ENCODE results near the gene SNX32. TPM values are rescaled to one million over a fixed set of nuclear protein-coding genes. Genes with fewer than 3 reads are reported as not detected.

SNX32 gene
- total and polyA plus RNA-seq, 8 donors: 0.12 to 0.75 (median 0.29) TPM; not detected in 2

DNA sequence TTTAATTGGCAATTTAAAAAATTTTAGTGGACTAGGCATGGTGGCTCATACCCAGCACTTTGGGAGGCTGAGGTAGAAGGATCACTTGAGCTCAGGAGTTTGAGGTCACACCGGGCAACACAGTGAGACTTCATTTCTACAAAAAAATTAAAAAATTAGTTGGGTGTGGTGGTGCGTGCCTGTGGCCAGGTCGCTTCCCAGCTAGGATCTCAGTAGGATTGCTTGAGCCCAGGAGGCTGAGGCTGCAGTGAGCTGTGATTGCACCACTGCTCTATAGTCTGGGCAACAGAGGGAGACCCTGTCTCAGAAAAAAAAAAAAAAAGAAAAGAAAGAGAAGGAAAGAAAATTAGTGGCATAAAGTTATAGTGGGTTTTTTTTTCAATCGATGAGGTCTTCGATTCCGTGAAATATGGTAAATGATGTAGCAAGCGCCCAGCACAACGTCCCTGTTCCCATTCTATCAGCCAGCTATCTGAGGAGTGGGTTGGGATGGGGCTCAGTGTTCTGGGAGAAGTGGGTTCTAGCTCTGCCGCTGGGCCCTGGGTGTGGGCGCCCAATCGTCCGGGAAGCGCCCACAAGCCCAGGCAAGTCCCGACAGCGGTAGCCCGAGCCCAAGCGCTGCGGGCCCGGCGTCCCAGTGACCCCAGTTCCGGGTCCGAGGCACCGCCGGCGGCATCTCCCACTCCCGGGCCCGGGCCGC is 65.0 kb downstream of the SNX32 start:
- WGBS, 2 donors: 31 to 32% methylated on average over 26 to 28 of the region's 28 CpGs
- H3K27me3 ChIP-seq: no peaks in the 10 kb centered on the region
- peak overlapping the region in 3 of 4 donors; percentile 20 to 53 (median 46) for H3K4me3 ChIP-seq
- no peak overlapping the region for H3K27ac ChIP-seq
- no peaks in the 10 kb centered on the region for H3K36me3 ChIP-seq
- no peak for ATAC-seq
- TF ChIP-seq, protein P1, sequence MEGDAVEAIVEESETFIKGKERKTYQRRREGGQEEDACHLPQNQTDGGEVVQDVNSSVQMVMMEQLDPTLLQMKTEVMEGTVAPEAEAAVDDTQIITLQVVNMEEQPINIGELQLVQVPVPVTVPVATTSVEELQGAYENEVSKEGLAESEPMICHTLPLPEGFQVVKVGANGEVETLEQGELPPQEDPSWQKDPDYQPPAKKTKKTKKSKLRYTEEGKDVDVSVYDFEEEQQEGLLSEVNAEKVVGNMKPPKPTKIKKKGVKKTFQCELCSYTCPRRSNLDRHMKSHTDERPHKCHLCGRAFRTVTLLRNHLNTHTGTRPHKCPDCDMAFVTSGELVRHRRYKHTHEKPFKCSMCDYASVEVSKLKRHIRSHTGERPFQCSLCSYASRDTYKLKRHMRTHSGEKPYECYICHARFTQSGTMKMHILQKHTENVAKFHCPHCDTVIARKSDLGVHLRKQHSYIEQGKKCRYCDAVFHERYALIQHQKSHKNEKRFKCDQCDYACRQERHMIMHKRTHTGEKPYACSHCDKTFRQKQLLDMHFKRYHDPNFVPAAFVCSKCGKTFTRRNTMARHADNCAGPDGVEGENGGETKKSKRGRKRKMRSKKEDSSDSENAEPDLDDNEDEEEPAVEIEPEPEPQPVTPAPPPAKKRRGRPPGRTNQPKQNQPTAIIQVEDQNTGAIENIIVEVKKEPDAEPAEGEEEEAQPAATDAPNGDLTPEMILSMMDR (IDR thresholded peaks at IDR 0.05): no peak
- H3K9me3 ChIP-seq: no peaks in the 10 kb centered on the region
- peaks cover 0 to 8% (median 7%) of the 10 kb centered on the region in 3 donors for H3K4me1 ChIP-seq
- DNase-seq: no peak
- no peak for FAIRE-seq
- intact Hi-C loops (cut with DNase I): no loop called here

DNA sequence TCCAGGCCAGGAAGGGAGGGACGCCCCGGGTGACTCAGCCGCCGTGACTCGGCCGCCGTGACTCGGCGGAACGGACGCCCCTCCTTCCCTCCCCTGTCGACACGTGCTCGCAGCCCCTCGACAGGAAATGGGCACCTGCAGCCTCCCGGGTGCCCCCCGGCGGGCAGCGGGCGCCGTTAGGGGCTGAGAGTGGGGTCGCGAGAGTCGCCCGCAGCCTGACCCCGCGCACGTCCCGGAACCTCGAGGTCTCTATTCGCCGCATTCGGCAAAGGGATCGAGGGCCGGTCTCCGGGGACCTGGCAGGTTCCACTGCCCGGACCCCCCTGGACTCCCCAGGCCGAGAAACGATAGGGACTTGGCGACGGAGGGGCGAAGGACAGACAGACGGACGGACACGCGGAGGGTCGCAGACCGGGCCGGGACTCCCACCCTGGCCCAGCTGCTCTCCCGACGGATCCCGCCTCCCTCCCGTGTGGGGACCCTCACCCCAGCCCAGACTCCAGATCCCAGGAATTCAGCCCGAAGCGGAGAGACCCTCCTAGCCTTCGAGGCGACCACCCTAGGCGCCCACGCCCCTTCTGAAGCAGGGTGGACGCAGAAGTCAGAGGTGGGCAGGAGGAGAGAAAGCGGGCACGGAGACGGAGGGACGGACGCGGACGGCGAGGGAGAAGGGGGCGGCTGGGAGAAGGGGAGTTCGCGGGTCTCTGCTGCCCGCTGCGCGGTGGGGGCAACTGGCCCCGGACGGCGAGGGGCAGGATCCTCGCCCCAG is 65.8 kb downstream of the SNX32 start:
- Histone ChIP-seq H3K36me3 (no peaks in the 10 kb centered on the region), H3K9me3 (no peaks in the 10 kb centered on the region), H3K27me3 (no peaks in the 10 kb centered on the region), H3K4me3 (peak overlapping the region; percentile 20 to 53 (median 34)), H3K4me1 (peaks cover 0 to 8% (median 7%) of the 10 kb centered on the region in 3 donors), H3K27ac (peak overlapping the region in 1 of 4 donors; percentile 34)
- WGBS, 2 donors: 4 to 6% methylated on average over 52 to 78 of the region's 78 CpGs
- TF ChIP-seq, protein P1 (IDR thresholded peaks at IDR 0.05): no peak
- peak; percentile 25 to 58 (median 35) for ATAC-seq
- DNase-seq: peak in 3 of 6 donors; percentile 61 to 78 (median 74)
- FAIRE-seq: no peak
- intact Hi-C loops (cut with DNase I): no loop called here

DNA sequence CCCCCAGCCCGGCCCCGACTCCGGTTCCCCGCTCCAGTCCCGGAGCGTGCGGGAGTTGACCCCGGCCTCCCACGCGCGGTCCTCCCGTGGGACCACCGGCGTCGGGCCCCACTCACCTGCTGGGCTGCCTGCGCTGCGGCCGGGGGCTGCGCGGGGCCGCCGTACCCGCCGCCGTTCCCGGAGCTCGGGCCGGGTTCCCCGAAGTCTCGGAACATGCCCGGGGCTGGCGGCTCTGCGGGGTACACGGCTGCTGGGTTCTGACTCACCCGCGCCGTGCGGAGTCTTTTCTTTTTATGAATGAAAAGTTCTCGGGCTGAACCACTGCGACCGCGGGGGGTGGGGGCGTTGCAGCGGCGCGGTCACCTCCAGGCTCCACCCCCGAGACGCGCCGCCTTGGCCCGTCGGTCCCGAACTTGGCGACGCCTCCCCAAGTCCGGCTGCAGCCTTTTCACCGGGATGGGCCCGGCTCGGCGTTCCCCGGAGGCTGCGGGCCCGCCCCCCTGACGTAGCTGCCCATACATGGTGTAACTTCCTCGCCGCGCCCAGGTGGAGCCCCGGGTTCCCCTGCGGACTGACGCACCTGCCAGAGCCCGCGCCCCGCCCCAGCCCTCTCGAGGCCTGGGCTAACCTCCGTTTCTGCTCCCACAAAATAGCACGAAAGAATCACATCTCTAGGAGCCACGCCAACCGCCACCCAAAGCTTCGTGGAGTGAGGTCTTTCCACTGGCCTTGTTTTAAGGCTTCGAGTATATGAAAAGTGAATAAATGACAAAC is 66.5 kb downstream of the SNX32 start, which contains the start of gene FOSL1:
Gene FOSL1, minus strand, starts transcription at position 264 of the 774 bp plus-strand sequence. Its CDS starts 49 bp downstream, at position 215.
- H3K27ac ChIP-seq: peak within 1 kb of the TSS in 2 of 4 donors; percentile 13 to 34
- intact Hi-C loops (cut with DNase I): no loop called here
- H3K27me3 ChIP-seq: no peaks in the 10 kb centered on the region
- H3K36me3 ChIP-seq: no peaks in the 10 kb centered on the region
- peaks cover 0 to 8% (median 7%) of the 10 kb centered on the region in 3 donors for H3K4me1 ChIP-seq
- peak; percentile 81 to 94 (median 89) for DNase-seq
- ATAC-seq: peak; percentile 89 to 96 (median 92)
- no peak for FAIRE-seq
- peak within 1 kb of the TSS; percentile 20 to 53 (median 34) for H3K4me3 ChIP-seq
- TF ChIP-seq, protein P1 (IDR thresholded peaks at IDR 0.05): no peak
- WGBS, 2 donors: 2% methylated on average over 61 to 80 of the region's 80 CpGs
- H3K9me3 ChIP-seq: no peaks in the 10 kb centered on the region

DNA sequence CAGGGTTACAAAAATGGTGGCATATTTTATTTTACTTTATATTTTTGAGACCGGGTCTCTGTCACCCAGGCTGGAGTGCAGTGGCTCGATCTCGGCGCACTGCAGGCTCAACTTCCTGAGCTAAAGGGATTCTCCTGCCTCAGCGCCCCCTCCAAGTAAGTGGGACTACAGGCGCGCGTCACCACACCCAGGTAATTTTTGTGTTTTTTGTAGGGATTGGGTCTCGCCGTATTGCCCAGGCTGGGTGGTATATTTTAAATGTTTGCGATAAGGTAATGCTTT is 67.1 kb downstream of the SNX32 start:
- intact Hi-C loops (cut with DNase I): no loop called here
- no peak for FAIRE-seq
- TF ChIP-seq, protein P1 (IDR thresholded peaks at IDR 0.05): no peak
- 73% methylated on average over 11 of the region's 11 CpGs for WGBS, 2 donors
- Histone ChIP-seq H3K4me1 (peaks cover 0 to 8% (median 7%) of the 10 kb centered on the region in 3 donors), H3K27ac (no peak overlapping the region), H3K27me3 (no peaks in the 10 kb centered on the region), H3K9me3 (no peaks in the 10 kb centered on the region), H3K36me3 (no peaks in the 10 kb centered on the region), H3K4me3 (peak overlapping the region in 2 of 4 donors; percentile 46 to 53)
- DNase-seq: no peak
- no peak for ATAC-seq
